GM18507 (cell line): ENCODE data around the gene PCBP4.

Experiments used
- DNase-seq: peaks from one replicate; pipeline ENCODE4 v3.0.0; 2011; ENCODE audit warnings: low read depth; ENCODE audit not compliant: insufficient read length; ENCODE audit errors: extremely low spot score
- FAIRE-seq: peaks from 2 replicates; lab custom pipeline; 2011; peaks lifted over from hg19 to GRCh38; lab: Jason Lieb, UNC

PCBP4 gene

GRCh38 chr3:51959651-51960050 lies 7.6 kb downstream of the PCBP4 start:
- DNase-seq (no peak), FAIRE-seq (no peak)

GRCh38 chr3:51958603-51959521 lies 8.4 kb downstream of the PCBP4 start:
- FAIRE-seq: no peak
- no peak for DNase-seq

GRCh38 chr3:51957520-51958205 lies 9.6 kb downstream of the PCBP4 start:
- DNase-seq: no peak
- FAIRE-seq: no peak

- no peak for DNase-seq
- FAIRE-seq: no peak
These were observed 11.1 kb downstream of the PCBP4 start for GRCh38 chr3:51955893-51956770.

- FAIRE-seq (no peak), DNase-seq (no peak)
These were observed 11.9 kb downstream of the PCBP4 start, which contains the start of gene GPR62 for GRCh38 chr3:51955175-51955892. TSS of gene GPR62 (plus strand) at chr3:51955381. CDS start at chr3:51955653, 272 bp downstream.

GRCh38 chr3:51954713-51955112 lies 12.5 kb downstream of the PCBP4 start:
- FAIRE-seq (no peak), DNase-seq (no peak)

- FAIRE-seq: no peak
- no peak for DNase-seq
These were observed 13.1 kb downstream of the PCBP4 start for GRCh38 chr3:51954105-51954504.

GRCh38 chr3:51953445-51953844 lies 13.8 kb downstream of the PCBP4 start:
- no peak for DNase-seq

GRCh38 chr3:51950899-51951298 lies 16.4 kb downstream of the PCBP4 start:
- FAIRE-seq (no peak), DNase-seq (no peak)

More at GRCh38 chr3:51953445-51953844, 13.8 kb downstream of the PCBP4 start:
- FAIRE-seq: no peak

GRCh38 chr3:51949121-51949520 lies 18.1 kb downstream of the PCBP4 start:
- FAIRE-seq (no peak), DNase-seq (no peak)

- no peak for DNase-seq
- no peak for FAIRE-seq
These were observed 19.2 kb downstream of the PCBP4 start for GRCh38 chr3:51948016-51948580.

GRCh38 chr3:51947215-51947900 lies 19.9 kb downstream of the PCBP4 start:
- DNase-seq: no peak
- FAIRE-seq: no peak

GRCh38 chr3:51946796-51947195 lies 20.5 kb downstream of the PCBP4 start:
- DNase-seq (no peak), FAIRE-seq (no peak)

- no peak for FAIRE-seq
These were observed 21.1 kb downstream of the PCBP4 start for GRCh38 chr3:51945926-51946705.

GRCh38 chr3:51945031-51945840 lies 22.0 kb downstream of the PCBP4 start:
- FAIRE-seq: no peak
- DNase-seq: no peak

More at GRCh38 chr3:51945926-51946705, 21.1 kb downstream of the PCBP4 start:
- DNase-seq: no peak

GRCh38 chr3:51944451-51945021 lies 22.7 kb downstream of the PCBP4 start:
- DNase-seq: no peak
- no peak for FAIRE-seq
